Measurements from ENCODE around the gene COL4A6.

Gene COL4A6

DNA sequence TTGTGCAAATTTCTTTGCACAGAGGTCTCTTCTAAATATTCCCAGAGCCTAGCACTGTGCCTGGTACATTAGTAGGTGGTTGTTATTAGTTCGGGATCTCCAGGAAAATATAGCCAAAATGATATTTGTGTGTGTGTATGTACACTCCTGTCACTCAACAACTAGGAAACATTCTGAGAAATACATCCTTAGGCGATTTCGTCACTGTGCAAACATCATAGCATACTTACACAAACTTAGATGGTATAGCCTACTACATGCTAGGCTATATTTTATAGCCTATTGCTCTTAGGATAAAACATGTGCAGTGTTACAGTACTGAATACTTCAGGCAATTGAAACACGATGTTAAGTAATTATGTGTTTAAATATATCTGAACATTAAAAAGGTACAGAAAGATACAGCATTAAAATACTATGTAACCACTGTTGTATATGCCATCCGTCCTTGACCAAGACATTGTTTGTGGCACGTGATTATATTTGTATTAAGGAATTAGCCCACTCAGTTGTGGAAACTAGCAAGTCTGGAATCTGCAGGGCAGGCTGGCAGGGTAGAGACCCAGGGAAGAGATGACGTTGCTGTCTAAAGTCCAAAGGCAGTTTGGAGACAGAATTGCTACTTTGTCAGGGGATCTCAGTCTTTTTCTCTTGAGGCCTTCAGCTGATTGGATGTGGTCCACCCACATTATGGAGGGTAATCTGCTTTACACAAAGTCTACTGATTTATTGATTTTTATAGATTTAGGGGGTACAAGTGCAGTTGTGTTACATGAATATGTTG lies 106.9 kb downstream of the COL4A6 start:
- no peak for DNase-seq

DNA sequence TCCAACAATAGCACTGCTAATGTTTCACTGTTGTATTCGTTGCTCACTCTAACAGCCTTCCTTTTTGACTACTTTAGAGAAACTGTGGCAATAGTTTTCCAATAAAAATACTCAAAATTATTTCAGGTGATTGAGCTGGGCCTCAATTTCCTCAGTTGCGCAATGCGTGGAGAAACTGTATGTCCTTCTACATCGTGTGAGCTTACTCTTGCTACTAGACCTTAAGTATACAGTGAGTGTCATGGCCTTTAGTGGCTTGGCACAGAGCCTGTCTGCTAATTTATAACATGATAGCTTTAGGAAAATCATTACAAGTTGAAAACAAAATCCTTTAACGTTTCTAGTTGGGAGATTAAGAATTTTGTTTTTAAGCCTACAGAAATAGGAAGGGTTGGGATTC lies 114.5 kb downstream of the COL4A6 start:
- no peak for DNase-seq

DNA sequence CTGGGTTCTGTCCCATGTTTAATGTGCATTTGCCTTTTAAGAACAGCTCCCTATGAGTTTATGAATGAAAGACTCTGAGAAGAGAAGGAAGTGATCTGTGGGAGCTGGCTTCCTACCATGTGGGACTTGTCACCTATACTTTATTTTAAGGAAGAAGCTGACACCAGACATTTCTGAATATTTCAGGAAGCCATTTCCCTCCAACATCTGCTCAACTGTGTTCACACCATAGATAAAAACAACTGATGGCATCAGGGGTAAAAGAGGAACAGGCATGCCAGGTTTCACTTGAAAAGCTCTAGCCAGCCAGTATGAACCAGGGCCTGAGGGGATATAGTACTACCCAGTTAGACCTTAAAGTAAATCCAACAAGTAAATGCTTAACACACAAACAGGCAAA lies 116.0 kb downstream of the COL4A6 start:
- no peak for DNase-seq

DNA sequence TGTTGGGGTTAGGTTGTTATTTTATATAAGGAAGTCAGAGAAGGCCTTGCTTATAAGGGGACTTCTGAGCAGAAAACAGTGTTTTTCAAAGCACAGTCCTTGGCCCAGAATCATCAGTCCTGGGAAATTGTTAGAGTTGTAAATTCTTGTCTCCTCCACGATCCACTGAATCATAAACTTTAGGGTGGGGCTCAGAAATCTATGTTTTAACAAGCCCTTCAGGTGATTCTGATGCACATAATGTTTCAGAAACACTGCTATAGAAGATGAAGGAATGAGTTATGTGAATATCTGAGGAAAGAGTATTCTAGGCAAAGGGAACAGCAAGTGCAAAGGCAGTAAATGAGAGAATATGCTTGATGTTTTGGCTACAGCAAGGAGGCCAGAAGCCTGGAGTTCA lies 121.8 kb downstream of the COL4A6 start:
- DNase-seq, result no peak

DNA sequence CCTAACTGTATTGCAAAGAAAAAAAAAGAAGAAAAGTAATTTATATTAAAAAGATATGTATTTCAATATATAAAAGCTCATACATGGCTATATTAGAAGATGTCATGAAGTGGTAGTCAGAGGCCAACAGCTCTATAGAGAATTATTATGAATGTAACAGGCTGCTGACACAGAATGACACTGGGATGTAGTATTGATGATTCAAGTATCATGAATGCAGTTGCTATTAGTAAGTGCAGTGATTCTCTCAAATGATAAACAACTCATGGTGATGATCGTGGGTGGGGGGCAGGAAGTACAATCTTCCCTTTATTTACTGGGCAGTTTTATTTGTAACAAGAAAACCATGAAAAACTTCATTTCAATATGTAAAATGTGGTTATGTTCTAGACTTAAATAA lies 124.6 kb downstream of the COL4A6 start:
- no peak for DNase-seq

DNA sequence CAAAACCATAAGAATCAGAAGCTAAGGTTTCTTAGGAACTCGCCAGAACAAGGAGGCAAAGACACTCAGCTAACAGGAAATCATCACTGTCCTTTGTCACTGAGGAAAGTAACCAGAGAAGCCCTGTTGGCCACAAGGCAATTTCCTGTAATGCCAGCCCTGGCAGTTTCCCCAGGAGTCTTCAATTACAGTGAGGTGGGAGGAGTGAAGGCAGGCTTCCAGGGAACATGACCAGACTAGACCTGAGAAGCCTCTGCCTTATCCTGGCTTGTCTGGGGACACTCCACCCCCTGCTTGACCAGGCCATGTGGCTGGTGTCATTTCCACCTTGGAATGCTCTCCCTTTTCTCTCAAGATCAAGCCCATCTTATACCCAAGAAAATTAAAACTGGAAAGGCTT lies 125.3 kb downstream of the COL4A6 start:
- peak in 5 of 14 donors; percentile 1 to 47 (median 3) for DNase-seq

DNA sequence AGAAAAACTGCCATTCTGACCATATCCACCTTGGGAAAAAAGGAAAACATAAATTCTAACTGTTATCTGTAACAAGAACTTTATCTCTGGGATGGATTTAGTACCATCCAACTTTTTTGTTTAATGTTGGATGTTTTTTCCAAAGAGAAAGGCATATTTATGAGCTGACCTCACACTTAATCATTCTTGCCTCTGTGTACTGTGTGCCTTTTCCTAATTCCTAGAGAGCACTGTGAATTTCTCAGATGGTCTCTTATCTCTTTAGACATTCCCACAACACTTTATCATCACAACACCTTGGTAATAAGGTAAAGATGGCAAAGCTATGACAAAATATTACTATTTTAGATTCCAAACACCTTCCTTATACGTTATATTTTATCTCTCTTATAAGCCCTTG lies 126.2 kb downstream of the COL4A6 start:
- no peak for DNase-seq

DNA sequence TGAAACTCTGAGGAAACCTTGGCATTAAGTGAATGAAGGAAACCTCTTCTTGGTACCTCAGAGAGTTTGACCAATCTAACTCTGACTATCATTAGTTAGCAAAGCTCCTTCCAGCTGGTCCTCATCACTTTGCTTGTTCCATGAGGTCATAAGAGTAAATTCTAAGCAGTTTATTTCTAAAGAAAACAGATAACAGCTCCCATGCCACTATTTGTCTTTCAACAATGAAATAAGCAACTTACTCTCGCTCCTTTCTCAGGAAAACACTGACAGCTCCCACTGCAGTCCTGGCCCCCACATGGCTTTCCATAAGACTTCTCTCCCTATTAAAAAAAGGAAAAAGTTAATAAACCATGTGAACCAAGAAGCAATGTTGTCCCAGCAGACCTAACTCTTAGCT lies 127.7 kb downstream of the COL4A6 start:
- DNase-seq, result no peak

DNA sequence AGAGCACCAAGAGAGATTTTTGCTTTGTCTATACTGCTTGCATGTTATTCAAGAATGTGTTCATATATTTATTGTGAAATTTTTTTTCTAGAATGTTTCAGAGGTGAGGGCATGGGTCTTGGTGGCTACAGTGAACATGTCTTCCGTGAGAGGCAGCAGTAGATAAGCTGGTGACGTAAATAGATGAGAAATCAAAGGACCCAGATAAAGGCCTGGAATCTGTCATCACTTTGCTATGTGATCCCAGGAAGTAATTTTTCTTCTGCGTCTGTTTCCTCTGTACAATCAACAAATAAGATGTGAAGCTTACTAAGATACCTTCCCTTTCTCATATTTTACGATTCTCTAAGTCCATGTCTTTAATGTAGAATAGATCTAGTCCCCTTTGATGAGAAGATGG lies 129.1 kb downstream of the COL4A6 start:
- no peak for DNase-seq

DNA sequence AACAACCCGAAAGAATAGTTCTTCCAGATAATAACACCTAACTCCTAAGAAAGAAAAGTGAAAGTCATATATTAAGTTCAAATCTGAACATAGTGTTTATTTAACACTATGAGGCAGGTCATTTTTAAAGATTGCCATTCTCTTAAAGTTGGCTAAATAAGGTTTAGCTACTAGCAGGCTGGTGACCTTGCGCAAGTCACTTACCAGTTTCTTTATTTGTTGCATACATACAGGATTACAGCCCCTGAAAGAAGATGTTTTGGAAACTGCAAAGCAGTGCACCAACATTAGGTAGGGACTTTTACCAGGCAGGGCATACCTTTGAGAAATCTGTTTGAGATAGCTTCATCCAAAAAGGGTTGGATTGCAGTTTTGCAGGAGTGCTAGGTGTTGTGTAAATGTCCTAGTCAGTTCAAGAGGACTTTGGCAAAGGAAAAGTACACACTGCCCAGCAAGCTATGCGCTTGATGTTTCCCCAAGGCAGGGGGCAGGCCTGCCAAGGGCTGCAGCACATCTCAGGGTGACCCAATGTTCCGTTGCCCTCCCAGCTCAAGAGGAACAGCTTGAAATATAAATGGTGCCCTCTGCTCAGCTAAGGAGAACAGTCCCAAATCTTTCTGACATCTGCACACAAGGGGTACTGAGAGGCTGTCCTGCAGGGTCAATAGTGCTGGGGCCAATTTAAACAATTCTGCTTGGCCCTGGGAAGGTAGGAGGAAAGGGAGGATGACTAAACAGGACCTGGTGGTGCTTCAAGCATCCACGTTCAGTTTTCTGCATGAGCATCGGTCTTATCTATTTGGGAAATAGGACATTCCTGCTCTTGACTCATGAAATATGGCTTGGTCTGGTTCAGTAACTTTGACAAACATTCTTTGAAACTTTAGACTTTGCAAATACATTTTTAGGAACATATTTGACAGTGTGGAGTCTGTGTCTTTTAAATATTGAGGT lies 130.8 kb downstream of the COL4A6 start:
- DNase-seq, result peak in 1 of 14 donors; percentile 0

DNA sequence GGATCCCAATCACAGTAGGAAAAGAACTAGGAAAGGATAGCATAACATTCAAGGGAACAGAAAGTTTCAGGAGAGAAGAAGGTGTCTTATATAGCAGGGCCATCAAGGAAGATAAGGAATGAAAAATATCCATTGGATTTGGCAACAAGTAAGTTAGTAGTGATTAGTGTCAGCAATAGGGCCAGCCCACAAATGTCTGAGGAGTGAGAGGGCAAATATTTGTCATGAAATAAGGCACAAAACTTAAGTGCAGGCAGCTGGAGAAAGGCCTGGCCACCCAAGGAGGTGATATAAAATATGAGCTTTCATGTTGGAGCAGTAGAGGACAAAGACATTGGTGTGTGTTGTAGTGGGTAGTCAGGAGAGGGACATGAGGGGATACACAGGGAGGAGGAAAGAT lies 132.1 kb downstream of the COL4A6 start:
- no peak for DNase-seq

DNA sequence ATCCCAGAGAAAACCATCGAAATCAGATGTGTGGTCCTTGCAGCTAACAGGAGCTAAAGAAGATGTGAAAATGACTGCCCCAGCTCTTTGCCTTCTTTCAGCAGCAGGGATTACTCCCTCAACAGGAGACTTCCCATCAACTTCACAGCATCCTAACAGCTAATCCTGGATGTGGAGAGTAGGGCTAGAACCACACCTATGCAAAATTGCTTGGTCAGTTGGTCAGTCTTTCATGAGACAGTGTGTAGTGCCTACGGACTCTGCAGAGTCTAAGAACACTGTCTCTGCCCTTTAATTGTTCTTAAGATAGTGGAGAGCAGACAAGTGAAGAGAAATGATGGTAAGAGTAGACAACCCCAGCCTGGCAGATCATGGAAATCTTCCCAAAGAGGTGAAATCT lies 133.5 kb downstream of the COL4A6 start:
- DNase-seq, result no peak

DNA sequence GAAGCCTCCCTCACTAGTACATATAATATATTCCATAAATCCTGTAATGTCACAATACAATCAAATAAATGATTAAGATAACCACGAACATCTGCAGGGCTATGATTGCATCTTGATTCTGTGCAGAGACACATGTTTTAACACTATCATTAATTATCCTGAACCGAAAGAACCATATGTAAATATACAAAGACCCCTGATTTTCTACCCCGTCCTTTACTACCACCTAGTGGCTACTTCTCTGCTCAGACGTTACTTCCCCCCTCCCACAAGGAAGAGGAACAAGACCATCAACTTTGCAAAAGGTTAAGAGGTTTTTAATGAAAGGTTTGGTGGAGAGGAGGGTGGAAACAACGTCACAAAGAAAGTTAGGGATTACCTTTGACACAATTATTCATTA lies 134.0 kb downstream of the COL4A6 start:
- DNase-seq, result no peak

DNA sequence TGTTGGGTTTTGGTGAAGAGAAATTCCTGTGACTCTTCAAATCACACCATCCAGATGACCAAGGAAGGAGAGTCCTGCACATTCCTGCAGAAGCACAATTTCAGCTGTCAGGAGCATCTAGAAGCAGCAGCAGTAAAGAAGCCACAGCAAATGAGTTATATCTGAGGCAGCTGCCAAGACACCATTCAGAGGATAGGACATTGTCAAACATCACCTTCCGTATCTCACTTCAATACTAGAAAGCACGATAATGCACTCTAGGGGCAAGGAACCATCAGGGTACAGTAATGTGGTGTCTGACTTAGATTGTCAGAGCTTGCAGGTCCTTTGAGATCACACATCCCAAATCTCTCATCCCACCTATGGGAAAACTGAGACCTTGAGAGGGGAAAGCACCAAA lies 134.5 kb downstream of the COL4A6 start:
- DNase-seq, result no peak

DNA sequence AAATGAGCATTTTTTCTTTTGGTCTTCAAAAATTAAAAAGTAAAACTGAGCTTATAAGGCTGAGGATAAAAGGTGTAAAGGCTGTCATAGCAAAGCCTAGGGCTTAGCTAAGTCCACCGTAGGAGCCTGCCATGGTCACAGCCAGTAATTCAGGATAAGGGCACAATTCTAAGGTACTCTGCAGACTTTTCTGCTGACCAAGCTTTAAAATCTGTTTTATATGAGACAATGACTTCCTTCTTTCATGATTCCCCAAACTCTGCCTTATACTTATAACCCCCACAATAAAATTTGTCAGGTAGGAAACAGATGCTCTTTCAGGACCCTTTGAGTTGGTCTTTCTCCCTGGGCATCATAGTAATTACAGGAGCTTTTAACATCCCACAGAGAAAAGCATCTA lies 138.5 kb downstream of the COL4A6 start:
- DNase-seq, result no peak

DNA sequence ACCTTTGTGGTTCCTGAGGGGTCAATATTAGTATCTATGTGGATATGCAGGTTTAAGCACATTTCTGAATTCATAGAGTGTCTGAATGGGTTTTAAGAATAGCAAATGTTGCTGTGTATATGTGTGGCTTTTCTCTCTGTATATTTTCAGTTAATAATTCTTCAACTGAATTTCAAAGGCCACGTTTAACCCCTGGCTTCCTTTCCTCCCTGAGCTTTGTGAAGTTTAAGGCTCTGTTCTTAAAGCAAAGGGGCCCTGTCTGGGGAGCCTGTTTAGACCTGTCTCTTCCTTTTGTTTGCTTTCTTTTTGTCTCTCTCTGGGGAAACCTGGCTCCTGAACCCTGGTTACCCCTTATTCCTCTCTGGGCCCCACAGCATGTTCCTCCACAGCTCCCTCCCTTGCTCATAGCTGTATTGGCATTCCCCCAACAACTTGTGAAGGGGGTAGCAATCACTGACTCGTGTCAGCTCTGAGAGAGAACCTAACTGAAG lies 139.1 kb downstream of the COL4A6 start:
- DNase-seq, result no peak

DNA sequence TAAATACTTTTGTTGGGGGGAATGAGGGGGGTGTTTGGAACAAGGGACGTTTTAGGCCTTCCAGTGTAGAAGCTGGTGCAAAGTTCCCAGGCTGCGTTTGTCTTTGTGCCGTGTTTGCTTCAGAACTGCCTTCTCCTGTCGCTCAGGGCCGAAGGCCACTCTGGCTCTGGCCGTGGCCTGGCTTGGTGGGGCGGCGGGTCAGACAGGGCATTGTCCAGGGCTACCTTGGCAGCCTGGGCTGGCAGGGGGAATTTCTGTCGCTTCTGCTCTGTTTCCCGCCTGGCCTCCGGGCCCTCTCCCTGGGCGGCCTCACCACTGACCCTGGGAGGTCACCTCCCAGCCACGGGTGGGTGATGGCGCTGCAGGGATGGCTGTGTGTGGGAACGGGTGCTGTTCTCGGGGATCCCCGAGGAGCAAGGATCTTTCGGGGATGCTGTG lies 140.0 kb downstream of the COL4A6 start:
- DNase-seq, result peak in 1 of 14 donors; percentile 0

DNA sequence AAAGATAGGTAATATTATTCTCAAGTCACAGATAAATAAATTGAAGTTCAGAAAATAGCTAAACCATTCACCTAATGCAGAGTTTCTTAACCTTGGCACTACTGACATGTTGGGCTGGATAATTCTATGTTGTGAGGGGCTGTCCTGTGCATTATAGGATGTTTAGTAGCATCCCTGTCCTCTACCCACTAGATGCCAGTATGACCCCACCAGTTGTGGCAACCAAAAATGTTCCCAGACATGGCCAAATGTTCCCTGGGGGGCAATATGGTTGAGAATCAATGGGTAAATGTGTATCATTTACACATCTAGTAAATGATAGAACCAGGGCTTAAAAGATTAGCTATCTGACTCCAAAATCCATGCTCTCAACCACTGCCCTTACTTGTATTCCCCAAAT lies 140.9 kb downstream of the COL4A6 start:
- DNase-seq, result no peak

DNA sequence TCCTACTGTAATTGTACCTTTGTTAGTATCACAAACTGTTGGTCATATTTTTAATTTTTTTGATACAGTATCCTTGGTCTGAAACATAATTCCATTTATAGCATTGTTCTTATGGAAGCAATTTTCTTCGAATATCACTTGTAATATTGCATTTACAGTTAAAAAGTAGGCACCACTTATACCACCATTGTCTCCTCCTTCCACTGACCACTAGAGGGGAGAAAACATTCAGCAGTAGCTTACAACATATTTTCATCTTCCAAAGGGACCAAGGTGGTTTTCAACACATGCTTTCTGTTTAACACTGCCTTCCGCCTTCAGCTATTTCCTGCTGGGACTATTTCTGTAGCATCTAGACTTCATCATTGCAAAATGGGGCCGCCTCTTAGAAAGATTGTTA lies 146.2 kb downstream of the COL4A6 start:
- DNase-seq, result no peak

DNA sequence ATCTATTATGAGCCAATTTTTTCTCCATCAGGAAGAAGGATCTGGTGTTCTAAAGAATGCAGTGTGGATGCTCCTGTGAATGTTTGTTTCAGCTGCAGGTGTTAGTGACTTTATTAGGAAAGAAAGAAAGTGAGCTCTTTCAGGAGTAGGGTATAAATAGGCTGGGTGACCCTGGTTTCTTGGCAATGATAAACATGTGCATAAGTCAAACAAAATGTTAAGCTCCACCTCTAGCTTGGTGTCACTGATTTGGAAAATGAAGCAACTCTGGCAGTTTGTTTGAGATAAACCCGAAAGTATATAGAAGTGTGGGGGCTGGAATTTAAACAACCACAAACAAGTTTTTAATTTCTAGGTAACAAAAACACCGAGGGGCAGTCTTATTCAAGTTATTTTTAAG lies 152.3 kb downstream of the COL4A6 start:
- no peak for DNase-seq

DNA sequence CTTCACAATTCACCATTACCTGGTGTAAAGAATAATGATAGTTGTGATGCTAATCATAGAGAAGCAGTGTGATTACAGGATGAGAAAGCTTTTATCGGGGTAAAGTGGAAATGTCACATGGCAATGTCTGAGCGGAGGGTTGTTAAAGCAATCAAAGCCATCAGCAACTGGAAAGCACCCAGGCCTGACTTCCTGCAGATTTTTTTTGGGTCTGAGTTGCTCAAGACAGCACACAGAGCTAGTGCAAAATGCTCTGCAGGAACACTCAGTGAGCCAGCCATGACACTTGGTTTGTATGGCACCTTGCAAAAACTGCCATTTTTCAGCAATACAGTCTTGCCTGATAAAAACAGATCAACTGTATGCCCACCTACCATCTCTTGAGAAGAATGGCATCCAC lies 152.9 kb downstream of the COL4A6 start:
- no peak for DNase-seq

DNA sequence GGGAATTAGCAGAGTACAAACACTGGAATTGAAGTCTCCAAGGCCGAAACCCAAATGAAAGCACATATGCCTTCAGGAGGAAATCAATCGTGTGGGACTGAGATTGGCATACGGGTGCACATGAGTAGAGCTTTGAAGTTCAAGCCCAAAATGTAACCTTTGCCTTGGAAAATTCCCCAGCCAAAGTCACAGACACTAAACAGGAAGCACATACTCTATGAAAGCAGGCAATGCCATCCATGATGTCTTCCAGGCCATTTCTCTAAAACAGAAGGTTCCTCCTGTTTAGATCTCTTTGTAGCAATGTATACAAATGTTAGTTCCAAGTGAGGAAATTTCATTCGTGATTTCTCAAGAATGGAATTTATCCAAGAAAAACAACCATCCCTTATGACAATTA lies 162.5 kb downstream of the COL4A6 start:
- no peak for DNase-seq

DNA sequence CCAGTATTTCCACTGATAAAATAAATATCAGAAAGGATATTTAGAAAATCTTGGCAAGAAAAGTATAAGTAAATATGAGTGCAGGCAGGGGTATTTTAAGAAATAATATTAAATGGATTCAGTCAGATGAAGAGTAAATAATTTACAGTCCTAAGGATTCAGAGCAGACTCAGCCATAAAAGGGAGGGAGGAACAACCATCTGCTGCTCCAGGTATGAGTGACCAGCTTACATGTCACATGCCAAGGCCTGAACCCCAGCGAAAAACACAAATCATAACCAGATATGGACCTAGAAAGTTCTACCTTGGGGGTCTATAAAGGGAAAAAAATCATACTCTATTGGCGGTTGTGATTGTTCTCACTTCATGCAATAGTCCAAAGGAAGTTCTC lies 166.8 kb downstream of the COL4A6 start:
- DNase-seq, result no peak
